ENCODE measurements around the gene ARPC1A. TPM values are rescaled to one million over a fixed set of nuclear protein-coding genes. Genes with fewer than 3 reads are reported as not detected.

The ARPC1A gene
- total RNA-seq, 2 donors from 2014 or later = 76.3 to 99.5 TPM

- Histone ChIP-seq H3K27ac (no peak overlapping the region), H3K4me3 (no peak overlapping the region), H3K27me3 (replicated peaks; ENCODE audit: insufficient read depth) (no peaks in the 10 kb centered on the region), H3K9me3 (no peaks in the 10 kb centered on the region), H3K4me1 (ENCODE audit: control insufficient read depth in 1 of 2, low read depth in 2 of 2) (no peaks in the 10 kb centered on the region), H3K36me3 (no peaks in the 10 kb centered on the region)
- no peak for DNase-seq (ENCODE audit: low spot score)
- ATAC-seq (ENCODE audit: insufficient number of reproducible peaks, low FRiP score, low read depth) = no peak
- no peak for TF ChIP-seq CTCF (IDR thresholded peaks at IDR 0.05)
These were observed 34.6 kb upstream of the ARPC1A start for GRCh38 chr7:99290980-99291607.

GRCh38 chr7:99292127-99292526 is 33.6 kb upstream of the ARPC1A start:
- Histone ChIP-seq H3K27me3 (replicated peaks; ENCODE audit: insufficient read depth) (no peaks in the 10 kb centered on the region), H3K4me1 (ENCODE audit: control insufficient read depth in 1 of 2, low read depth in 2 of 2) (no peaks in the 10 kb centered on the region), H3K27ac (no peak overlapping the region), H3K4me3 (no peak overlapping the region), H3K36me3 (no peaks in the 10 kb centered on the region), H3K9me3 (no peaks in the 10 kb centered on the region)
- TF ChIP-seq CTCF (IDR thresholded peaks at IDR 0.05) = no peak
- DNase-seq (ENCODE audit: low spot score) = no peak
- no peak for ATAC-seq (ENCODE audit: insufficient number of reproducible peaks, low FRiP score, low read depth)

- no peak for DNase-seq (ENCODE audit: low spot score)
- Histone ChIP-seq H3K4me1 (ENCODE audit: control insufficient read depth in 1 of 2, low read depth in 2 of 2) (no peaks in the 10 kb centered on the region), H3K4me3 (no peak overlapping the region), H3K9me3 (no peaks in the 10 kb centered on the region), H3K27me3 (replicated peaks; ENCODE audit: insufficient read depth) (no peaks in the 10 kb centered on the region), H3K27ac (no peak overlapping the region), H3K36me3 (no peaks in the 10 kb centered on the region)
- no peak for TF ChIP-seq CTCF (IDR thresholded peaks at IDR 0.05)
- no peak for ATAC-seq (ENCODE audit: insufficient number of reproducible peaks, low FRiP score, low read depth)
These were observed 32.5 kb upstream of the ARPC1A start for GRCh38 chr7:99293167-99293566.

- H3K27me3 ChIP-seq (replicated peaks; ENCODE audit: insufficient read depth) = no peaks in the 10 kb centered on the region
- H3K4me1 ChIP-seq (ENCODE audit: control insufficient read depth in 1 of 2, low read depth in 2 of 2) = no peaks in the 10 kb centered on the region
- no peak overlapping the region for H3K4me3 ChIP-seq
- ATAC-seq (ENCODE audit: insufficient number of reproducible peaks, low FRiP score, low read depth) (no peak), DNase-seq (ENCODE audit: low spot score) (no peak)
- no peak overlapping the region for H3K27ac ChIP-seq
- H3K9me3 ChIP-seq = no peaks in the 10 kb centered on the region
- no peak for TF ChIP-seq CTCF (IDR thresholded peaks at IDR 0.05)
- no peaks in the 10 kb centered on the region for H3K36me3 ChIP-seq
These were observed 32.0 kb upstream of the ARPC1A start for GRCh38 chr7:99293650-99294049.

- H3K9me3 ChIP-seq = no peaks in the 10 kb centered on the region
- no peak for TF ChIP-seq CTCF (IDR thresholded peaks at IDR 0.05)
- ATAC-seq (ENCODE audit: insufficient number of reproducible peaks, low FRiP score, low read depth) (no peak), DNase-seq (ENCODE audit: low spot score) (no peak)
- no peak overlapping the region for H3K4me3 ChIP-seq
- no peaks in the 10 kb centered on the region for H3K4me1 ChIP-seq (ENCODE audit: control insufficient read depth in 1 of 2, low read depth in 2 of 2)
- no peak overlapping the region for H3K27ac ChIP-seq
- no peaks in the 10 kb centered on the region for H3K36me3 ChIP-seq
- H3K27me3 ChIP-seq (replicated peaks; ENCODE audit: insufficient read depth) = no peaks in the 10 kb centered on the region
These were observed 29.2 kb upstream of the ARPC1A start for GRCh38 chr7:99296471-99296870.
